ENCODE results near the gene MAP2K3.
"Not testable (repeated sequence)": the region's sequence is repeated elsewhere in the genome, so short reads cannot be mapped to it uniquely, and the experiment has no call there.

MAP2K3 gene

DNA sequence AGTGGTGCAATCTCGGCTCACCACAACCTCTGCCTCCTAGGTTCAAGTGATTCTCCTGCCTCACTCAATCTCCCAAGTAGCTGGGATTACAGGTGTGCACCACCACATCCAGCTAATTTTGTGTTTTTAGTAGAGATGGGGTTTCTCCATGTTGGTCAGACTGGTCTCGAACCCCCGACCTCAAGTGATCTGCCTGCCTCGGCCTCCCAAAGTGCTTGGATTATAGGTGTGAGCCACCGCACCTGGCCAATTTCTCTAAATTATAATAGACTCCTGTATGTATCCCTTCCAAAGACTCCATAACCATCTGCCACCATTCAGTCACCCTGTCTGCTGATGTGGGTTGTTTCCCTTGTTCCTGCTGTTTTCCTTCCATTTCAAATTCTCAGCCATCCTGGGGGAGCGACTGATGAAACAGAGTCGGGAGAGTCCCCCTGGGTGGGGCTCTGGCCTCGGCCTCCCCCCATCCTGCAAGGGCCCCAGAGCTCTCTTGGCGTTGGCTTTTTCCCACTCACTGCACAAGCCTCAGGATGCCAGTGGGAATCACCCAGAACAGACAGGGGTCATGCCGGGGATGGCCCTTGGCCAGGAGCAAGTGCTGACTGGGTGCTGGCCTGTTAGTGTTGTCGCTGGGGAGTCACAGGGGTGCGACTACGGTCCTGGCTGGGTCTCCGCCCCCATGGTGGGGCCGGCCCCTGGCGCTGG, 25.7 kb downstream of the MAP2K3 start:
- DNase-seq (ENCODE audit: low read depth, low spot score): not testable (repeated sequence)

DNA sequence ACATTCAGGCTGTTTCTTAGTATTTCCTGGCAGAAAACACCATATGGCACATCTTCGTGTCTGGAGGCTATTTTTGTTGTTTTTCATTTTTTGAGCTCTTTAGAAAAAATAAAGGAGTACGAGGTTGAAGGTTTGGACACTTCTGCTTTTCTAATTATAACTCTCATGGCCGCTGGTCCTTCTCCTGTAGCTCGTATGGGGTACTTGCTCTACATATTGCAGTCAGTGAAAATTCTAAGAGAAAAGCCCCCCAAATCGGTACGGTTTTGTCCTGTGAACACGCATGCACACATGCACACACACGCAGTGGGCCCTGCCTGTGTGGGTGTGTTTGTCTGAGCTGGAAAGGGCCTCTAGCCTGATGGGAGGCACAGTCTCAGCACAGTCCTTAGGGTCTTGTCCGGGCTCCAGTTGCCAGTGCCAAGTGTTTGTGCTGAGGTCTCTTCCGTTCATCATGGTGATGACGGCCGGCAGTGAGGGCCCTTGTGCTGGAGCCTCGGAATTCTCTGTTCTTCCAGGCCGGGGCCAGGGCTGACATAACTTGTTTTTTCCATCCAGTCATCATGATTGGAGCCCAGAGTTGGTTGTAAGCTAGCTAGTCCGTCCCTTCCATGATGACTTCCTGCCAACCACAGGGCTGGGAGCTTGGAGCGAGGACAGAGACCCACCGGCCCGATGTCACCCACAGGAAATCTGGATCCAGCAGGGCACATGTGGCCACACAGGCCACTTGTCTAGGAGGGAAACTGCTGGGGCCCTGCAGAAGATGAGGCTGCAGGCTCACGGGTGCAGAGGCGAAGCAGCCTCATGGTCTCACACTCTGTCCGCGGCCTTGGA, 26.5 kb downstream of the MAP2K3 start:
- DNase-seq (ENCODE audit: low read depth, low spot score): not testable (repeated sequence)

DNA sequence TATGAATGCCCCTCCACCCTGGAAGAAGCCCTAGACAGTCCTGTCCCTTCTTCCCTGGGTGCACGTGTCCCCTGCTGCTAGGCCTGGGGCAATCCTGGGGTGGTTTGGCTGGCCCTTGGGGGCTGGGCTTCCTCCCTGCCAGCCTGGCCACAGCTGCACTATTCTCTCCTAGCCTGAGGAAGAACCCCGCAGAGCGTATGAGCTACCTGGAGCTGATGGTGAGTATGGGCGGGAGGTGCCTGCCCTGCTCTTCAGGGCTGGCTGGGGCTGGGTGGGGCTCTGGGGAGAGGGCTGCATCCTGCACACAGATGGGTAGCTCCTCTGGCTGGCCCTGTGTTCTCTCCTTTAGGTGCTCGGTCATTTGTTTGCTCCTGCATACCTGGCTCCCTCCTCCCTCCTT, 28.8 kb downstream of the MAP2K3 start:
- DNase-seq (ENCODE audit: low read depth, low spot score): no peak

DNA sequence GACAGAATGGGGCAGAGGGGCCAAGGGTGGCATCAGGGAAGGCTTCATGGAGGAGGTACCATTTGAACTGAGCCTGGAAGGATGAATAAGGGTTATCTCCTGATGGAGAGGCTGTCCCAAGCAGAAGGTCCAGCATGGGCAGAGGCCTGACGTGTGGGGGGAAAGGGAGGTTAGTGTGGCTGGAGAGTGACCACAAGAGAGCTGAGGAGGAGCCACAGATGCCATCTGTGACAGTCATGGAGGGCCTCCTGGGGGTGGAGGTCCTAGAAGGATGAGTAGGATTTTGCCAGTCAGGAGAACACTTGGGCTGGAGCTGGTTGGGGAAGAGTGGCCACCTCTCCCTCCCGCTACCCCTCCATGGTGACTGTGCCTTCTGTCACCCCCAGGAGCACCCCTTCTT, 29.2 kb downstream of the MAP2K3 start:
- not testable (repeated sequence) for DNase-seq (ENCODE audit: low read depth, low spot score)

DNA sequence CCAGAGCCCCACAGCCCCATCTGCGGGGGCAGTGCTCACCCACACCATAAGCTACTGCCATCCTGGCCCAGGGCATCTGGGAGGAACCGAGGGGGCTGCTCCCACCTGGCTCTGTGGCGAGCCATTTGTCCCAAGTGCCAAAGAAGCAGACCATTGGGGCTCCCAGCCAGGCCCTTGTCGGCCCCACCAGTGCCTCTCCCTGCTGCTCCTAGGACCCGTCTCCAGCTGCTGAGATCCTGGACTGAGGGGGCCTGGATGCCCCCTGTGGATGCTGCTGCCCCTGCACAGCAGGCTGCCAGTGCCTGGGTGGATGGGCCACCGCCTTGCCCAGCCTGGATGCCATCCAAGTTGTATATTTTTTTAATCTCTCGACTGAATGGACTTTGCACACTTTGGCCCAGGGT, 29.8 kb downstream of the MAP2K3 start:
- not testable (repeated sequence) for DNase-seq (ENCODE audit: low read depth, low spot score)

DNA sequence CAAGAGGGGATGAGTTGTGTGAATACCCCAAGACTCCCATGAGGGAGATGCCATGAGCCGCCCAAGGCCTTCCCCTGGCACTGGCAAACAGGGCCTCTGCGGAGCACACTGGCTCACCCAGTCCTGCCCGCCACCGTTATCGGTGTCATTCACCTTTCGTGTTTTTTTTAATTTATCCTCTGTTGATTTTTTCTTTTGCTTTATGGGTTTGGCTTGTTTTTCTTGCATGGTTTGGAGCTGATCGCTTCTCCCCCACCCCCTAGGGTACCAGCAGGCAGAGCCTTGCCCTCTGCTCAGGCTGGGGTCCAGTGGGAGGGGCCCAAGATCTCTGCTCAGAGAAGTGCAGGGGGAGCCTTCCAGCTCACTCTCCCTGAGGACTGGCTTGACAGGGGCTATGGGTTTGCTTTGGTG, 30.2 kb downstream of the MAP2K3 start:
- DNase-seq (ENCODE audit: low read depth, low spot score): not testable (repeated sequence)

DNA sequence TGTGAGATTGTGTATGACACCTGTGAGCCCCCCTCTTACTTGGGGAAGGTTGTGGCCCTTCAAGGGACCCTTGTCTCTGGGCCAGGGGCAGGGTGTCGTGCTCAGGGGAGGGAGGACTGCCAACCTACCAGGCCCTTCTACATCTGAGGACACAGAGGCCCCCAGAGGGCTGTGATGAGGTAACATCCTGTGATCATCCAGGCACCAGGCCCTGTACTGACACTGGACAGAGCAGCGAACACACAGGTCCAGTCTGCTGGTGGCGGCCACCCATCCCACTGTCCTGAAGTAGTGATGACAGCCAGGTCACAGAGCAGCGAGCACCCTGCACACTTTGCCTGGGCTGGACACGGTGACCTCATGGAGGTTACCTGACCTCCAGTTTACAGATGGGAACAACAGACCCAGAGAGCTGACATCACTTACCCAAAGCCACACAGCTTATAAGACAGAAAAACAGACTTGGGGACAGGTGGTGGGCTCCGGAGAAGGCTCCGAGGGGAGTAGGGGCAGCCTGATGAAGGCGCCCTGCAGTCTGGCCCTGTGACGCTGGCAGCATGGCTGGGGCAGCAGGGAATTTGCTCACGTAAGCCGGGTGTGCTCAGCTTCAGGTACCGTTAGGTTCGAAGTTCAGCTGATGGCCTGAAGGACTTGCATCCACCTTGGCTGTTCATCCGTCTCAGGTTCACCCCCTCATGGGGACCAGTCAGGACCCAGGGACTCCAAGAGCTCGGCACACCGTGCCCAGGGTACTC, 30.9 kb downstream of the MAP2K3 start:
- DNase-seq (ENCODE audit: low read depth, low spot score): not testable (repeated sequence)

DNA sequence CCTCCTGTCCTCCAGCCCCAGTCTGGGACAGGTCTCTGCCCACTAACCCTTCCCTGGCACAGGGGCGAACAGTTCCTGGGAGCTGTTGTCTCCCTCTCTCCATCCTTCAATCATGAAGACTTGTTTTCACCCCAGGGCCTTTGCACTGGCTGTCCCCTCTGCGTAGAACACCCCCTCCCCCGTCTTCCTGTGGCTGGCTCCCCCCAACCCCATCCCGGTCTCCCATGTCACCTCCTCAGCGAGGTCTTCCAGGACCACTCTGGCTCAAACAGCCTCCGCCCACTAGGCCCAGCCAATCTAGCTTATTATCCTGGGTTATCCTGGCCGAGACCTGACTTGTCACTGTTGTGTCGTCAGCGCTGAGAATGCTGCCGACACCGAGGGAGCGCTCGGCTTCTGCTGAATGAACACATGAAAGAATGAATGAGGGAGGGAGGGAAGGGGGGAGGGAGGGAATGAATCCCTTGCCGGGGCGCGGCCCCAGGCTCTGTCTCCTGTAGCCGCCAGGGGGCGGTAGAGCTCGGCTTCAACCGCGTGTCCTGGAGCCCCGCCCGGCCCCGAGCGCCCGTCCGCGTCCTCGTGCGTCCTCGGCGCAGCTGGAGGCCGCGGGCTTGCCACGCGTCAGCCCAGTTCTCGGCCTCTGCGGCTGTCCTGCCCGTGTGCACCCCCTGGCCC, 31.8 kb downstream of the MAP2K3 start:
- not testable (repeated sequence) for DNase-seq (ENCODE audit: low read depth, low spot score)

DNA sequence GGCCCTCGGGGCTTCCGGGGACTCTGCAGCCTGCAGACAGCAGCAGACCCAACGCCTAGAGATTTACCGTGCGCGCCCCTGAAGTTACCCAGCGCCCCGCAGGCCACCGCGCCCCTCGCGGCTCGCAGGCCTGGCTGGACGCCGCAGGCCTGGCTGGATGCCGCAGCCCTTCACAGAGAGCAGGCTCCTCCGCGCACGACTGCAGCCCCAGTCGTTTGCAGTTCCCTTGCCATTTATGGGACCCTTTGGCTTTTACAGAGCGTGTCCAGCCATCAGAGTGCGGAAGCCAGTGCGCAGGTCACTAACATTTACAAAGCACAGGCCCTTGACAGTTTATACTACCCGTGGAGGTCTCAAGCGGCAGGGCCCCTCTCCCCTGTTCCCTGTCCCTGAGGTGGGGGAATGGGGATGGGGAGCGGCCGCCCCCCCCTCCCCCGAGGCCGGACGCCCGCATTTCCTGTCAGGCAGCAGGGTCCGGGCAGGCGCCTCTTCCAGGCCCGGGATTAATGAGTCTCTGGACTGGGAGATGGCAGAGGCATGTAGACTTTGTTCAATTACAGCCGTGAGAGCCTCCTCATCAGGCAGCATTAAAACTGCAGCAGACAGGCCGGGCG, 32.5 kb downstream of the MAP2K3 start:
- not testable (repeated sequence) for DNase-seq (ENCODE audit: low read depth, low spot score)

DNA sequence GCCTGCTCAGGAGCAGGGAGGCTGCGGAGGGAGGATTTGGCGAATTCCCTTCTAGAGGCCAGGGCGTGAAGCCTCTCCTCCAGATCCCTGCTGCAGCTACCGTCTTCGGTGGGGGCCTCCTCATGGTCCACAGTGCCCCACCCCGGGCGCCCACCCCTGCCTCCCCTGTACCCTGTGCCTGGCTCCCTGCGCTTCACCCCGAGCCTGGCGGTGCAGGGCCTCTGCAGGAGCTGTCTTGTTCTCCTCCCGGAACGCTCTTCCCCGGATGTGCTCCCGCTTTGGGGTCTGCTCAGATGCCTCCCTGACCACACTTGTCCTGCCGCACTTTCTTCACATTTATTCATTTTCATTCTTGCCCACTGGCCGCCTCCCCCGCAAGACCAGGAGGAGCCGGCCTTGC, 33.3 kb downstream of the MAP2K3 start:
- not testable (repeated sequence) for DNase-seq (ENCODE audit: low read depth, low spot score)

DNA sequence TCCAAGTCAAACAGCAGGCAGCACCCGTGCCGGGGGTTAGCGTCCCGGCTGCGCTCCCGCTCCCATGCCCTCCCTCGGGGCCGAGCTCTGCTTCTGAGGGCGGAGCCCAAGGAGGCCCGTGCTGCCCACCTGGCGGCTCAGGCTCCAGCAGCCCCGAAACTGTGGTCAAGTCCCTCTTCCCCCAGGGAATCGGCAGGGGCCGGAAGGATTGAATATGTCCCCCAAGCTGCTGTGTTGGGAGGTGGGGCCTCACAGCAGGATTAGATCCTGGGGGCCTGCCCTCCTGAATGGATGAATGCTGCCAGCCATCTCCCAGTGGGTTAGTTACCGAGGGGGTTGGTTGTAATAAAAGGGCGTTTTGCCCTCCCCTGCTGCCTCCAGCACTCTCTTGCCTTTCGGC, 33.9 kb downstream of the MAP2K3 start:
- no peak for DNase-seq (ENCODE audit: low read depth, low spot score)

DNA sequence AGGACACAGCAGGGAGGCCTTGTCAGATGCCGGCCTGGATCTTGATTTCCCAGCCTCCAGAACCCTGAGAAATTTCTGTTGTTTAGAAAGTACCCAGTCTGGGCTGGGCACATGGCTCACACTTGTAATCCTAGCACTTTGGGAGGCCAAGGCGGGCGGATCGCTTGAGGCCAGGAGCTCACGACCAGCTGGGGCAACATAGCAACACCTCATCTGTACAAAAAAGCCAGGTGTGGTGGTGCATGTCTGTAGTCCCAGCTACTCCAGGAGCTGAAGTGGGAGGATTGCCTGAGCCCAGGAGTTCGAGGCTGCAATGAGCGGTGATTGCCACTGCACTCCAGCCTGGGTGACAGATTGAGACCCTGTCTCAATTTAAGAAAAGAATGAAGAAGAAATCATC, 34.3 kb downstream of the MAP2K3 start:
- DNase-seq (ENCODE audit: low read depth, low spot score): not testable (repeated sequence)

DNA sequence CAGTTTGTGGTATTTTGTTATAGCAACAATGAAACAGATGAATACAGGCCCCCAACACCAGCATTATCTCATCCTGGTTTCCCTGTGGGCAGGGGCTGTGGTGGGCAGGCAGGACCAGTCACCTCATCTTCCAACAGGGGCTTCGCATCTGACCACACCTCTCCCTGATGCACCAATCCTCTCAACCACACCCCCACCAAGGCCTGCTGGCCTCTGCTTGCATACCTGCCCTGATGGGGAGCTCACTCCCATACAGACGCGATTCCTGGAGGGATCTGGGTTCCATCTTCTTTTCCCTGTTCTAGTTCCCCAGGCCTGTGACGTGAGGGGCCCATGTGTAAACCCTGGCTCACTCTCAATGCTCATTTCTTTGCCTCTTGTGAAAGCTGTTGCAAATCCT, 34.7 kb downstream of the MAP2K3 start:
- DNase-seq (ENCODE audit: low read depth, low spot score): not testable (repeated sequence)

DNA sequence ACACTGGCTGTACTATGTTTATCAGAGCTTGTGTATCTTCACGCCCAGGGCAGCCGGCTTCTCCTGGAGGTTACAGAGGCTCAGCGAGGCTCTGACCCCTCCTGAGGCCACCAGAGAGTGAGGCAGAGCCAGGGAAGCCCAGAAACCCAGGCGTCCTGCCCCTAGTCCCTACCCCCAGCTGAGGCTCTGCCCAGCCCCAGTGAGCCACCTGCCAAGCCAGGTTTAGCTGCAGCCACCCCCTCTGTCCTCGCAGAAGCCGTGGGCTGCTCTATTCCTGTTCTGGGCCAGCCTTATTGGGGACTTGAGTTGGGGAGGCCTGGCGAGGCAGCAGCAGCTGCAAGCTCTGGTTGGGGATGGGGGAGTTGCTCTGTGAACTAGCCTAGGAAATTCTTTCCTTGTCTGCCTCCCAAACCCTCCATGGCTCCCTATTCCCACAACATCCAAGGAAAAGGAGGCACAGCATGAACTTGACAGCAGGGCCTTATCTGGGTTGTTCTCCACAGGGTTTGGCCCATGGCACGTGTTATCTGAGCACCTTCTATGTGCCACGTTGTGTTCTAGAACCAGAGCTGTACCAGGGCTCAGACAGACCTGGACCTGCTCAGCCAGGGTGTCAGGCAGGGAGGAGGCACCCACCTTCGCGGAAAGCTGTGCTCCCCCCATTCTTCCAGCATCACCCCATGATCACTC, 35.3 kb downstream of the MAP2K3 start:
- not testable (repeated sequence) for DNase-seq (ENCODE audit: low read depth, low spot score)

DNA sequence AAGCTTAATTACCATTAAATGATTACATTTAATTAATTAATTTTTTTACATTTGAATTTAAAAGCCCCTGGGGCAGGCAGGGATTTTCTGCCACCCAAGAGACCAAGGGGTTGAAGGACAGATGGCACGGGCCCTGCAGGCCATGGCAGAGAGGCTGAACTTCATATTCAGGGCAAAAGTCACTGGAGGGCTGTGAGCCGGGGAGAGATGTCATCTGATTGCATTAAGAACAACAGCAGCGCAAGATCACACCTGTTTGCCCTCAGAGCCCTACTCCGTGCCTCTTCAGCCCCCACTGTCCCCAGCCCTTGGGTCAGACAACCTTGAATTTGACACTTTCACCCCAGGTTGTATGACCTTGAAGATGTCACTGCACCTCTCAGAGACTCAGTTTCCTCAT, 35.9 kb downstream of the MAP2K3 start:
- DNase-seq (ENCODE audit: low read depth, low spot score): not testable (repeated sequence)

DNA sequence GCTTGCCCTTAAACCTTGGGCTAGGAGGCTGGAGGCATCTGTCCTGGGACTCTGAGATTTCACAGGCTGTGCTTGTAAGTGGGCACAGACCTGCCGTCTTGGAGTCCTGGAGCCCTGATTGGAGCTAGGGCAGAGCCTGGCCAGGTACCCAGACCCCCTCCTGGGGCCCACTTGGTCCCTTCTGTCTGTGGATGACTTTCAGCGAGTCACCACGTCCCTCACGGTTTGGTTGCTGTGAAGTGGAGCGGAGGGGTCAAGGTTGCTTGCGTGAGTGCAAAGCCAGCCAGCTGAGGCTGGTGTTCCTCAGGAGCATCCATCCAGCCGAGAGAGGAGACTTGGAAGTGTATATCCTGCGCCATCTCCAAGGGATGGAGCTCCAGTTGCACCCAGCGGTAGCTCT, 36.5 kb downstream of the MAP2K3 start:
- DNase-seq (ENCODE audit: low read depth, low spot score): not testable (repeated sequence)

DNA sequence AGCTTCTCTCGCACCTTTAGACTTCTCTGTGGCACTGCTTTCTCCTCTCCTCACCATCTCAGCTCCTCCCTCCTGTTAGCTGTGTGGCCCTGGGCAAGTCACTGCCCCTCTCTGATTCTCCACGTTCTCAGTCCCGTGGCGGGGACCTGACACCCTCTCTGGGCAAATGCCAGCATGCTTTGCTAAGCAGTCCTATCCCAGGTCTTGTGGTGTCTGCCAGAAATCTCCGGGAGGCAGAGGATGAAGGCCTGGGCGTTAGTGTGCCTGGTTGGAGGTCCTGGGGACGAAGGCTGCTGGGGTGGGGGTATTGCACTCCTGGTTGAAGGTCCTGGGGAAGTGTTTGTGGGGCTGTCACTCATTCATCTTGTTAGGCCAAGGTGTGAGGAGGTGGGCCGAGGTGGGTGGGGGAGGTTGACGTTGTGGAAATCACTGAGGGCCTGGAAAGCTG, 37.3 kb downstream of the MAP2K3 start:
- not testable (repeated sequence) for DNase-seq (ENCODE audit: low read depth, low spot score)

DNA sequence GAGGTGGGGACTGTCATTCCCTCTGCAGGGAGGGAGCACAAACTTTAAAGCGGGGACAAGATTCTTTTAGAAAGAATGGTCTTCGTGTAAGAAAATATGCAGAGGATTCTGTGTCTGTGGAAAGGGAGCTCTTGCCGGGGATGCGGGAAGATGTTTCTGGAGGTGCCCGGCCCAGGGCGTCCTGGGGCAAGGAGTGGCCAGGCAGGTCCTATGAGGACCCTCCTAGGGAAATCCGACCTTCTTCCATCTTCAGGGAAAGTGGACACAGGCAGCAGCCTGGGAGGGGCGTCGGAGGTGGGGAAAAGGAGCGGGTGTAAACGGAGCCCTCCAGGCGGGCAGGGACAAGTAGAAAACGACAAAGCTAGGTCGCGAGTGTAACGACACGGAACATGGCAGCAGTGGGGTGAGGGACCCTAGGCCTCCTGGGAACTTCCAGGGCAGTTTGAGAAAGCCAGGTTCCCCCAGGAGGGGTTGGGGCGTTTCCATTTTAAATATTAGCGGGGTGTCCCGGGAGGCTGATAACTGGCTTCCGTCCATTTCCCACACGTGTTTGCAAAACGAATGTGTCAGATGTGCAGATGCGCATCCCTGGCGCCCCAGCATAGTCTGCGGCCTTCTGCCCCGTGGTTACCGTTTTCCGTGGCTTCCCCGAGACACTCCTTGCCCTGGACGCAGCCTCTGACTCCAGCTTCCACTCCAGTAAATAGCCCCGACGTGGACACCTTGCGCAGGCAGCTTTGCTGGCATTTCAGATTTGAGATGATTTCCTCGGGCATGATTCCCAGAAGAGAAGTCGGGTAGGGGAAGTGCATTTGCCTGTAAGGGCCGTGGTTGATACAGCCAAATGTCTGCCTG, 39.0 kb downstream of the MAP2K3 start:
- DNase-seq (ENCODE audit: low read depth, low spot score): not testable (repeated sequence)

DNA sequence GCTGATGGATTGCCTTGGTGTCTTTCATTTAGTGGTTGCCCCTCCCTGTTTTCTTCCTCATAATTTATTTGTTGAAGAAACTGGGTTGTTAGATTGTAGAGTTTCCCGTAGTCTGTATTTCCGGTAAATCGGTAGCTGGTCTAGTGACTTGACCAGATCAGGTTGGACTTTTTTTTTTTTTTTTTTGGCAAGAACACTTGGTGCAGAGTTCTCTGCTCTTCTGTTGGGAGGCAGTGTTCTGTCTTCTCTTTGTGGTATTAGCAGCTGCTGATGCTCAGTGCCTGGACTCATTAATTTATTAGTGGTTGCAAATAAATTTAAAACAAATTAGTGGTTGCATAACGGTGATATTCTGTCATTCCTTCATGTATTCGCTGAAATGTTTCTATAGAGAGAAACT, 40.2 kb downstream of the MAP2K3 start:
- not testable (repeated sequence) for DNase-seq (ENCODE audit: low read depth, low spot score)
